SK-N-SH (cell line): ENCODE results near the gene PMM2.

ENCODE experiments used
- CTCF ChIP-seq: fragments of 200-600 bp; sonication (generic); IDR thresholded peaks from 2 replicates; pipeline ENCODE4 v1.6.1; 2017; ENCODE audit warnings: antibody characterized with exemption, mild to moderate bottlenecking, moderate library complexity
- FOXJ3 ChIP-seq: sonication (generic); formaldehyde crosslinking; IDR thresholded peaks from 2 replicates; pipeline ENCODE4 v1.5.1; 2020; ENCODE audit warnings: mild to moderate bottlenecking, missing genetic modification reagents
- IRF3 ChIP-seq: fragments of 150-350 bp; IDR thresholded peaks from 2 replicates; pipeline ENCODE4 v1.6.1; 2016; ENCODE audit warnings: mild to moderate bottlenecking, low read depth, low read length
- JUND ChIP-seq: IDR thresholded peaks from 2 replicates; pipeline ENCODE4 v1.4.0; 2012
- NRF1 ChIP-seq: IDR thresholded peaks from 2 replicates; pipeline ENCODE4 v1.6.1; 2012; ENCODE audit warnings: low read depth, mild to moderate bottlenecking, low read length
- RAD21 ChIP-seq: IDR thresholded peaks from 2 replicates; pipeline ENCODE4 v1.6.1; 2012; ENCODE audit warnings: mild to moderate bottlenecking, low read length
- TAF1 ChIP-seq: IDR thresholded peaks from 2 replicates; pipeline ENCODE4 v1.6.1; 2012; ENCODE audit warnings: low read depth, mild to moderate bottlenecking, low read length, moderate library complexity, borderline replicate concordance
- TEAD4 ChIP-seq: IDR thresholded peaks from 2 replicates; pipeline ENCODE4 v1.4.0; 2012; ENCODE audit warnings: mild to moderate bottlenecking, borderline replicate concordance; ENCODE audit not compliant: insufficient read depth
- TF ChIP-seq, protein P1 (sequence below): IDR thresholded peaks from 2 replicates; pipeline ENCODE4 v1.4.0; 2012; ENCODE audit warnings: low read depth, borderline replicate concordance
- TF ChIP-seq, protein P2 (sequence below): IDR thresholded peaks from 2 replicates; pipeline ENCODE4 v1.6.1; 2012; ENCODE audit warnings: mild to moderate bottlenecking, low read depth, low read length, moderate library complexity

- TF ChIP-seq CTCF (no peak), JUND (no peak), TEAD4 (no peak), FOXJ3 (CRISPR knock-in tag) (peak; percentile 44; the same call in 1 of the 2 replicates), RAD21 (peak; percentile 34; the same call in 1 of the 2 replicates), NRF1 (no peak), TAF1 (no peak), IRF3 (no peak)
- TF ChIP-seq, protein P1, sequence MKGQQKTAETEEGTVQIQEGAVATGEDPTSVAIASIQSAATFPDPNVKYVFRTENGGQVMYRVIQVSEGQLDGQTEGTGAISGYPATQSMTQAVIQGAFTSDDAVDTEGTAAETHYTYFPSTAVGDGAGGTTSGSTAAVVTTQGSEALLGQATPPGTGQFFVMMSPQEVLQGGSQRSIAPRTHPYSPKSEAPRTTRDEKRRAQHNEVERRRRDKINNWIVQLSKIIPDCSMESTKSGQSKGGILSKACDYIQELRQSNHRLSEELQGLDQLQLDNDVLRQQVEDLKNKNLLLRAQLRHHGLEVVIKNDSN: no peak
- TF ChIP-seq, protein P2, sequence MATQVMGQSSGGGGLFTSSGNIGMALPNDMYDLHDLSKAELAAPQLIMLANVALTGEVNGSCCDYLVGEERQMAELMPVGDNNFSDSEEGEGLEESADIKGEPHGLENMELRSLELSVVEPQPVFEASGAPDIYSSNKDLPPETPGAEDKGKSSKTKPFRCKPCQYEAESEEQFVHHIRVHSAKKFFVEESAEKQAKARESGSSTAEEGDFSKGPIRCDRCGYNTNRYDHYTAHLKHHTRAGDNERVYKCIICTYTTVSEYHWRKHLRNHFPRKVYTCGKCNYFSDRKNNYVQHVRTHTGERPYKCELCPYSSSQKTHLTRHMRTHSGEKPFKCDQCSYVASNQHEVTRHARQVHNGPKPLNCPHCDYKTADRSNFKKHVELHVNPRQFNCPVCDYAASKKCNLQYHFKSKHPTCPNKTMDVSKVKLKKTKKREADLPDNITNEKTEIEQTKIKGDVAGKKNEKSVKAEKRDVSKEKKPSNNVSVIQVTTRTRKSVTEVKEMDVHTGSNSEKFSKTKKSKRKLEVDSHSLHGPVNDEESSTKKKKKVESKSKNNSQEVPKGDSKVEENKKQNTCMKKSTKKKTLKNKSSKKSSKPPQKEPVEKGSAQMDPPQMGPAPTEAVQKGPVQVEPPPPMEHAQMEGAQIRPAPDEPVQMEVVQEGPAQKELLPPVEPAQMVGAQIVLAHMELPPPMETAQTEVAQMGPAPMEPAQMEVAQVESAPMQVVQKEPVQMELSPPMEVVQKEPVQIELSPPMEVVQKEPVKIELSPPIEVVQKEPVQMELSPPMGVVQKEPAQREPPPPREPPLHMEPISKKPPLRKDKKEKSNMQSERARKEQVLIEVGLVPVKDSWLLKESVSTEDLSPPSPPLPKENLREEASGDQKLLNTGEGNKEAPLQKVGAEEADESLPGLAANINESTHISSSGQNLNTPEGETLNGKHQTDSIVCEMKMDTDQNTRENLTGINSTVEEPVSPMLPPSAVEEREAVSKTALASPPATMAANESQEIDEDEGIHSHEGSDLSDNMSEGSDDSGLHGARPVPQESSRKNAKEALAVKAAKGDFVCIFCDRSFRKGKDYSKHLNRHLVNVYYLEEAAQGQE: no peak
Measured at GRCh38 chr16:8806272-8806983, 8.8 kb downstream of the PMM2 start.
